Common myeloid progenitor, CD34-positive (primary cell): ENCODE data around the gene PHF21A.

Experiments used
- CTCF ChIA-PET: fragments of 350-600 bp; sonication (Branson Sonifier 250); formaldehyde crosslinking; loops from one replicate; lab custom pipeline; 2021; ENCODE audit warnings: antibody characterized with exemption; lab: Charles Lee
- POLR2A ChIA-PET: fragments of 350-600 bp; sonication (Branson Sonifier 250); formaldehyde crosslinking; loops from one replicate; lab custom pipeline; 2021; ENCODE audit warnings: antibody characterized with exemption; lab: Charles Lee
- DNase-seq, 3 donors: peaks; one replicate each; pipeline versions ENCODE4 v3.0.0 to v3.0.0-alpha.2; 2013
- H3K27ac ChIP-seq, 2 experiments: 1 replicate in 1 of 2; 2 replicates in 1 of 2; pipeline ENCODE4 v1.7.0; 2013; ENCODE audit warnings: inconsistent platforms in 2 of 2, low read length in 2 of 2, mild to moderate bottlenecking in 2 of 2, low read depth in 1 of 2, moderate library complexity in 1 of 2; ENCODE audit not compliant: severe bottlenecking in 2 of 2, insufficient read depth in 1 of 2, poor library complexity in 1 of 2
- H3K27me3 ChIP-seq, 5 experiments: replicated peaks in 2 of 5; 1 replicate in 3 of 5; 2 replicates in 2 of 5; pipeline versions ENCODE4 v1.6.1 to v1.7.0; 2013; ENCODE audit warnings: low read length in 4 of 5, mild to moderate bottlenecking in 2 of 5, moderate library complexity in 2 of 5, inconsistent platforms in 1 of 5; ENCODE audit not compliant: insufficient read depth in 5 of 5, control insufficient read depth in 4 of 5
- H3K36me3 ChIP-seq, 4 experiments: 1 replicate in 2 of 4; 2 replicates in 2 of 4; pipeline versions ENCODE4 v1.6.1 to v1.7.0; 2013; ENCODE audit warnings: low read length in 3 of 4, control low read depth in 1 of 4, mild to moderate bottlenecking in 1 of 4; ENCODE audit not compliant: control insufficient read depth in 4 of 4, insufficient read depth in 4 of 4
- H3K4me1 ChIP-seq, 4 experiments: 1 replicate in 3 of 4; 2 replicates in 1 of 4; pipeline versions ENCODE4 v1.6.1 to v1.7.1; 2013; ENCODE audit warnings: low read length in 3 of 4, mild to moderate bottlenecking in 3 of 4, control low read depth in 1 of 4, inconsistent platforms in 1 of 4, moderate library complexity in 1 of 4; ENCODE audit not compliant: control insufficient read depth in 4 of 4, insufficient read depth in 4 of 4; ENCODE audit errors: control extremely low read depth in 1 of 4
- H3K4me3 ChIP-seq, 7 experiments: 1 replicate in 4 of 7; 2 replicates in 3 of 7; pipeline versions ENCODE4 v1.5.1 to v1.7.0; 2013; ENCODE audit warnings: mild to moderate bottlenecking in 7 of 7, low read length in 6 of 7, moderate library complexity in 6 of 7, inconsistent platforms in 2 of 7, low read depth in 2 of 7, control low read depth in 1 of 7; ENCODE audit not compliant: insufficient read depth in 4 of 7, control insufficient read depth in 1 of 7; ENCODE audit errors: extremely low read depth in 1 of 7
- H3K9me3 ChIP-seq, 5 experiments: 1 replicate in 4 of 5; 2 replicates in 1 of 5; pipeline versions ENCODE4 v1.6.1 to v1.7.1; 2013; ENCODE audit warnings: low read length in 4 of 5, mild to moderate bottlenecking in 2 of 5, inconsistent platforms in 1 of 5, low read depth in 1 of 5, moderate library complexity in 1 of 5; ENCODE audit not compliant: control insufficient read depth in 4 of 5, insufficient read depth in 2 of 5; ENCODE audit errors: control extremely low read depth in 1 of 5
- WGBS: methylation state at CpG from one replicate; pipeline ENCODE4 v1.1.5; 2013; ENCODE audit not compliant: insufficient coverage; 5-methylcytosine and 5-hydroxymethylcytosine counted together

The PHF21A gene

DNA sequence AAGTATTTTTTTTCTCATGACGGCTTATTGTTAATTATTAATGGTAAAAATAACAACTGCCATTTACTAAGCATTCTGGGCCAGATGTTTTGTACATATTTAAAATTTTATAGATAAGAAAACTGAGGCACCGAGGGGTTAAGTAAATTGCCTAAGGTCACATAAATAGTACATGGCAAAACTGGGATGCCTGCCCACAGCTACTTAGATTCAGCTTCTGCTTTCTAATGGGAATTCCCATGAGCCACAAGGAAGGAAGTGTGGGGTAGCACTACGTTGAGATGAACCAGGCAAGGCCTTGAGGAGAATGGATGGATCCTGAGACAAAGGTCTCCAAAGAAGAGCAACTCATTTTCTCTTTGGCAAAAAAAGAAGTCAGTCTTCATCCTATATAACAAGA is 11.9 kb upstream of the PHF21A start:
- Histone ChIP-seq H3K4me3 (no peak overlapping the region), H3K27ac (no peak overlapping the region), H3K4me1 (no peaks in the 10 kb centered on the region), H3K27me3 (peaks cover 0 to 3% (median 0%) of the 10 kb centered on the region in 5 experiments), H3K9me3 (no peaks in the 10 kb centered on the region), H3K36me3 (no peaks in the 10 kb centered on the region)
- ChIA-PET POLR2A (no interaction called here), CTCF (no interaction called here)
- 0% methylated on average over 1 of the region's 3 CpGs for WGBS
- DNase-seq = no peak

DNA sequence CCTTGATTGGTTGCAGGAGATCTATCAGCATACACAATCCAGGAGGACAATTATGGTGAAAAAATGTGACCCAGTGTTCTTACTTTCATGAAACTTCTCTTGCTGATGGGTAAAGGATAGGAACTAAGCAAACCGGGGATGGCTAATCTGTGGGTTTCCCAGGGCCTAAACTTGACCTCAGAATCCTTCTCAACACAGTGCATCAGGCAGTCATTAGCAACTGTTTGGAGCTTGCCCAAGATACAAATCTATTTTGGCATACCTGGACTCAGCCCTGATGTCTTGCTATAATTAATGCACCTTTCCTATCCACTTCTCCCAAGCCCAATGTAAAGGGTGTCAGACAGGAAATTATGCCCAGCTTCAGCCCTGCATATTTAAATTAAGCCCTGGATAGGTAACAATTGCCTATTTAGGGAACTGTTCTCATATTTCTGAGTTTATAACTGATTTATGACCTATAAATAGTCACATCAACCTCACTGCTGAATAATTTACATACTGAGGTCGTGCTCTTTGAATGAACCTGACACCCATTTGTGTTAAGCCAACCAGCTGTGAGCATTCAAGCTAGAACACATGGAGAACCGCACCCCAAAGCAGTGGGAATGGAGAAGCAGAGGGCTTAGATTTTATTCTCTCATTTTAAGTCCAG is 9.2 kb upstream of the PHF21A start:
- DNase-seq = no peak
- CTCF ChIA-PET = interaction anchor here (2.3 kb wide), 1 partner anchor 30 kb away, joined by 5 read pairs; no protein-coding TSS in a partner anchor
- no peak overlapping the region for H3K27ac ChIP-seq
- no peaks in the 10 kb centered on the region for H3K9me3 ChIP-seq
- 87% methylated on average over 3 of the region's 3 CpGs for WGBS
- no peaks in the 10 kb centered on the region for H3K36me3 ChIP-seq
- no peak overlapping the region for H3K4me3 ChIP-seq
- POLR2A ChIA-PET = no interaction called here
- H3K4me1 ChIP-seq = peaks cover 0 to 5% (median 2%) of the 10 kb centered on the region in 4 experiments
- H3K27me3 ChIP-seq = peaks cover 0 to 2% (median 0%) of the 10 kb centered on the region in 5 experiments

DNA sequence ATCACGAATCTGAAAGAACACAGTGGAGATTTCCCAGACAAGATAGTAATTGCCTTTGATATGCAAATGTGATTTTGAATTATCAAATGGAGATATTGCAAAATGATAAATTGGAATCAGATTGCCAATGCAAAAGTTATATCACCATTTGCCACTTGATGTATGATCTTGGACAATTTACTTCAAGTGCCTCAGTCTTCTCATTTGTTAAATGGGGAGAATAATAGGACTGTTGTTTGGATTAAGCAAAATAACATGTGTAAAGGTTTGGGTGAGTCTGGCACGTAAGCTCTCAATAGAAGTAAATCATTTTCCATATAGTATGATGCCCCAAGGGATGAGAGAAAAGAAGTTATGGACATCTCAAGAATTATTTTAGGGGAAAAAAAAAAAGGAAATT is 7.9 kb upstream of the PHF21A start:
- DNase-seq = no peak
- Histone ChIP-seq H3K4me1 (peaks cover 0 to 5% (median 2%) of the 10 kb centered on the region in 4 experiments), H3K27me3 (no peaks in the 10 kb centered on the region), H3K36me3 (no peaks in the 10 kb centered on the region), H3K4me3 (no peak overlapping the region), H3K27ac (no peak overlapping the region), H3K9me3 (no peaks in the 10 kb centered on the region)
- 100% methylated on average over 2 of the region's 2 CpGs for WGBS
- POLR2A ChIA-PET = no interaction called here
- CTCF ChIA-PET = interaction anchor here (0.6 to 0.7 kb wide), 3 partner anchors 225 to 502 kb away, joined by 3 to 4 read pairs (median 3); no protein-coding TSS in a partner anchor

DNA sequence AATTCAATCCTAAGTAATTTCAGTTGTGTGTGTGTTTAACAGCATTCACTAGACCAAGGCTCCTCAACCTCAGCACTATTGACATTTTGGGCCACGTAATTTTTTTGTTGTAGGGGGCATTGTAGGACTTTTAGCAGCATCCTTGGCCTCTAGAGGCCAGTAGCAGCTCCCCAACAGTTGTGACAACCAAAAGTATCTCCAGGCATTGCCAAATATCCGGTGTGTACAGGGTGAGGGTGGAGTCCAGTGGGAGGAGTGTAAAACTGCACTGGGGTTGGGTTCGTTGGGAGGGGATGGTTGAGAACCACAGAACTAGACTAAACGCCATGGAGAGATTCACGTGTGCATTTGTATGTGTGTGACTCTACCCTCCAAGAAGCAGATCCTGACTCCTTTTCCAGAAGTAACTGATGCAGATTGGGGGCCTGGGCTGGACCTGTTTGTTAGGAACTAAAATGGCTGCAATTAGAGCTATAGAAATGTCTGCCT is 5.9 kb upstream of the PHF21A start:
- Histone ChIP-seq H3K4me1 (peaks cover 0 to 14% (median 6%) of the 10 kb centered on the region in 4 experiments), H3K27me3 (no peaks in the 10 kb centered on the region), H3K27ac (no peak overlapping the region), H3K9me3 (no peaks in the 10 kb centered on the region), H3K36me3 (no peaks in the 10 kb centered on the region), H3K4me3 (peak overlapping the region in 2 of 7 experiments; percentile 8 to 46)
- WGBS = 21% methylated on average over 4 of the region's 5 CpGs
- DNase-seq = peak; percentile 85 to 92 (median 89)
- POLR2A ChIA-PET = interaction anchor here (0.6 kb wide), 1 partner anchor 223 kb away, joined by 3 read pairs; no protein-coding TSS in a partner anchor
- CTCF ChIA-PET = interaction anchor here (1.0 to 1.1 kb wide), 2 partner anchors 11 to 112 kb away, joined by 3 to 4 read pairs; no protein-coding TSS in a partner anchor

DNA sequence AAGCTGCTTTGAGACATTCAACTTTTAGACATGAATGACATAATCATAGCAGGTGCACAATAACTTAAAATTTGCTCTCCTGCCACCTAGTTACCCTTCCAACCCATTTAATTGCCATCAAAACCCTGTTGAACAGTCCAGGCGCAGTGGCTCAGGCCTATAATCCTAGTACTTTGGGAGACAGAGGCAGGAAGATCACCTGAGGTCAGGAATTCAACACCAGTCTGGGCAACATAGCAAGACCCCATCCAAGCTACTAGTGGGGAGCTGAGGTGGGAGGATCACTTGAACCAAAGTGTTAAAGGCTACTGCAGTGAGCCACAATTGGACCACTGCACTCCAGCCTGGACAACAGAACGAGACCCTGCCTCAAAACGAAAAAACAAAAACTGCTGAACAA is 4.0 kb upstream of the PHF21A start:
- Histone ChIP-seq H3K9me3 (no peaks in the 10 kb centered on the region), H3K4me3 (no peak overlapping the region), H3K27me3 (no peaks in the 10 kb centered on the region), H3K27ac (no peak overlapping the region), H3K36me3 (no peaks in the 10 kb centered on the region), H3K4me1 (peaks cover 0 to 17% (median 7%) of the 10 kb centered on the region in 4 experiments)
- ChIA-PET POLR2A (no interaction called here), CTCF (interaction anchor here (0.8 to 1.8 kb wide), 4 partner anchors 10 to 179 kb away, joined by 3 to 6 read pairs (median 4); no protein-coding TSS in a partner anchor)
- WGBS = 100% methylated on average over 1 of the region's 3 CpGs
- DNase-seq = no peak

DNA sequence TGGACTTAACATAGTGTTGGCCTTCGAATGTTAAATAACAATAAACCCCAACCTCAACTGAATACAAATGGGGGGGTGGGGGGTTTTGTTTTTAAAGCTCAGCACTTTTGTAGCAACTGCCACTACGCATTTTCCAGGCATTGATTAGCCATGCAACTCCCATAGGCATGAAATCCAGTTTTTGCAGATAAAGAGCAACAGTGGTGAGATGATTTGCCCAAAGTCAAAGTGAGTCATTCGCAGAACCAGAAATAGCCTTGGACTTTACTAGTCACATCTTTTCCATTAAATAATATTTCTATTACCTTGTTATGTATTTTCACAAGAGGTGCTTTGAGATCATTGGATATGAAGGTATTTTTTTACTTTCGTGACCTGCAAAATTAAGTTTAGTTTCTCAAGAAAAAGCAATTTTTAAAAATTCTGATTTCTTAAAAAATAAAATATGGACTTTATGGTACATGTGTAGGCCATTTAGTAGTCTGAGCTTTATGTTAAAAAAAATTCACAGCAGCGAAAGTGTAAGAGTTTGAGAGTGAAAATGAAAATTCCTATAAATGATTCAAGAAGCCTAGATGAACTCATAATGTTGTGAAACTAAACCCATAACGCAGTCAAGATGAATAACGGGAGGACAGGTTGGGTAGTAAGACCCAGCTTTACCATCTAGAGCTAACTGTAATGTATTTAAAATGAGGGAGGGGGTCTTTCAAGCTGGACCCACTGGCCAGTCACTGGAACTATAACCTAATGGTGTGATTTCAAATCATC is 1.9 kb upstream of the PHF21A start:
- peaks cover 7 to 33% (median 17%) of the 10 kb centered on the region in 4 experiments for H3K4me1 ChIP-seq
- peak overlapping the region in 5 of 7 experiments; percentile 52 to 95 (median 79) for H3K4me3 ChIP-seq
- H3K27ac ChIP-seq = peak overlapping the region in 1 of 2 experiments; percentile 78
- no peaks in the 10 kb centered on the region for H3K9me3 ChIP-seq
- WGBS = 100% methylated on average over 4 of the region's 7 CpGs
- ChIA-PET POLR2A (interaction anchor here (0.7 kb wide), 1 partner anchor 351 kb away, joined by 6 read pairs; no protein-coding TSS in a partner anchor), CTCF (interaction anchor here (0.9 kb wide), 1 partner anchor 14 kb away, joined by 3 read pairs; no protein-coding TSS in a partner anchor)
- no peaks in the 10 kb centered on the region for H3K36me3 ChIP-seq
- DNase-seq = no peak
- H3K27me3 ChIP-seq = no peaks in the 10 kb centered on the region
